Measurements from ENCODE around the gene NR6A1. TPM values are rescaled to one million over a fixed set of nuclear protein-coding genes. Genes with fewer than 3 reads are reported as not detected.

Gene NR6A1
- polyA plus RNA-seq, 1 donor from 2014 or later, result 4.3 TPM

GRCh38 chr9:124475158-124475867 lies 295.8 kb downstream of the NR6A1 start:
- H3K27me3 ChIP-seq (ENCODE audit: insufficient read depth, low read depth, low read length), result no peaks in the 10 kb centered on the region
- no peak for TF ChIP-seq EZH2 (IDR thresholded peaks at IDR 0.05; ENCODE audit: borderline replicate concordance, insufficient read depth, low read length, poor library complexity, severe bottlenecking)
- no peak for TF ChIP-seq TAF1 (IDR thresholded peaks at IDR 0.05; ENCODE audit: low read depth)
- TF ChIP-seq RAD21 (conservative IDR thresholded peaks at IDR 0.05), result no peak
- TF ChIP-seq MXI1 (conservative IDR thresholded peaks at IDR 0.05; ENCODE audit: poor library complexity, severe bottlenecking), result no peak
- no peak for TF ChIP-seq POLR2AphosphoS5 (IDR thresholded peaks at IDR 0.05)
- no peak for TF ChIP-seq CTCF (IDR thresholded peaks at IDR 0.05; ENCODE audit: poor library complexity, severe bottlenecking)
- no peak for TF ChIP-seq EP300 (conservative IDR thresholded peaks at IDR 0.05; ENCODE audit: poor library complexity, severe bottlenecking)
- TF ChIP-seq REST (IDR thresholded peaks at IDR 0.05; ENCODE audit: borderline replicate concordance), result no peak
- TF ChIP-seq SMC3 (conservative IDR thresholded peaks at IDR 0.05; ENCODE audit: poor library complexity), result no peak
- H3K9me3 ChIP-seq (ENCODE audit: low read length), result no peaks in the 10 kb centered on the region
- H2AFZ ChIP-seq (ENCODE audit: low read depth, low read length), result no peak overlapping the region
- H3K9ac ChIP-seq (ENCODE audit: low read length), result no peak overlapping the region
- no peak overlapping the region for H3K4me2 ChIP-seq (ENCODE audit: low read length)
- no peak overlapping the region for H3K27ac ChIP-seq (ENCODE audit: low read length)
- no peaks in the 10 kb centered on the region for H3K9me2 ChIP-seq (ENCODE audit: insufficient read depth, low read length)
- H3K4me3 ChIP-seq (ENCODE audit: low read length), result no peak overlapping the region
- no peaks in the 10 kb centered on the region for H4K20me1 ChIP-seq (ENCODE audit: insufficient read depth)
- no peaks in the 10 kb centered on the region for H3F3A ChIP-seq (ENCODE audit: insufficient read depth, low read length, poor library complexity, severe bottlenecking)
- H3K79me2 ChIP-seq (replicated peaks; ENCODE audit: insufficient read depth, low read length), result no peaks in the 10 kb centered on the region
- H3K36me3 ChIP-seq (ENCODE audit: insufficient read depth, low read length), result no peaks in the 10 kb centered on the region

- no peak for TF ChIP-seq EZH2 (IDR thresholded peaks at IDR 0.05; ENCODE audit: borderline replicate concordance, insufficient read depth, low read length, poor library complexity, severe bottlenecking)
- no peak for TF ChIP-seq RAD21 (conservative IDR thresholded peaks at IDR 0.05)
- TF ChIP-seq REST (IDR thresholded peaks at IDR 0.05; ENCODE audit: borderline replicate concordance), result no peak
- TF ChIP-seq TAF1 (IDR thresholded peaks at IDR 0.05; ENCODE audit: low read depth), result no peak
- Histone ChIP-seq H2AFZ (ENCODE audit: low read depth, low read length) (no peak overlapping the region), H4K20me1 (ENCODE audit: insufficient read depth) (no peaks in the 10 kb centered on the region), H3K9ac (ENCODE audit: low read length) (no peak overlapping the region), H3K27ac (ENCODE audit: low read length) (no peak overlapping the region), H3F3A (ENCODE audit: insufficient read depth, low read length, poor library complexity, severe bottlenecking) (no peaks in the 10 kb centered on the region), H3K79me2 (replicated peaks; ENCODE audit: insufficient read depth, low read length) (no peaks in the 10 kb centered on the region), H3K9me3 (ENCODE audit: low read length) (no peaks in the 10 kb centered on the region), H3K9me2 (ENCODE audit: insufficient read depth, low read length) (no peaks in the 10 kb centered on the region), H3K27me3 (ENCODE audit: insufficient read depth, low read depth, low read length) (no peaks in the 10 kb centered on the region), H3K4me2 (ENCODE audit: low read length) (no peak overlapping the region), H3K4me3 (ENCODE audit: low read length) (no peak overlapping the region), H3K36me3 (ENCODE audit: insufficient read depth, low read length) (no peaks in the 10 kb centered on the region)
Measured at GRCh38 chr9:124474151-124474550, 297.0 kb downstream of the NR6A1 start.
